ENCODE results near the gene PCLAF.

DNA sequence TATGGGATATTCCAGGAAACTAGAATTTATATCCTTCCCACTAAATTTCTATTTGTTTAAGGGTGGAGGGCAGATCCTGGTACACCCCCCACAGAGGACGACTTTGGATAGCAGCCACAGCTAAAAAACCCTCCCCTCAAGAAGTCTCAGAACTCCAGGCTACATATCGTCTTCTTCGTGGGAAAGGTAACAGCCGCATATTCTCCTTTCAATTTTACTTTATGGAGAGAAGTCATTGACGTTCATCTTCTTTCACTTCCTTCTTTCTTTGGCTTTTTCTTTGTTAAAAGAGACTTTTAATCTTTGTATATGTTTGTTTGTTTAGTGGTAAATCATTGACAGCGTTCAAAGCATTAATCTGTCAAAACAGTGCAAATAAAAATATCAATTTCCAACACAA is 42.7 kb upstream of the PCLAF start:
- TF ChIP-seq CTCF (conservative IDR thresholded peaks at IDR 0.05 in 1 of 2, IDR thresholded peaks at IDR 0.05 in 1 of 2; ENCODE audit: extremely low read depth in 1 of 2, insufficient read depth in 1 of 2, low read depth in 1 of 2, low read length in 2 of 2), result no peak
- no peak for TF ChIP-seq EZH2 (IDR thresholded peaks at IDR 0.05; ENCODE audit: borderline replicate concordance, low read length)

Measured in mammary epithelial cell (primary cell).